Measurements from ENCODE around the gene CDH15.
A peak's percentile ranks its signal among the peaks of the same experiment; 100 is the strongest.

Gene CDH15

GRCh38 chr16:89166696-89167424 lies 4.7 kb upstream of the CDH15 start:
- Histone ChIP-seq H3K27me3 (ENCODE audit: insufficient read depth, low read depth, severe bottlenecking) (no peaks in the 10 kb centered on the region), H3K36me3 (no peaks in the 10 kb centered on the region), H3K4me3 (ENCODE audit: low read depth, low read length) (no peak overlapping the region), H3K27ac (peak overlapping the region; percentile 56), H3K9me3 (ENCODE audit: severe bottlenecking) (no peaks in the 10 kb centered on the region)
- no peak for DNase-seq
- TF ChIP-seq CTCF (IDR thresholded peaks at IDR 0.05; ENCODE audit: low read depth, low read length) = no peak

- peak; percentile 90 for DNase-seq
- Histone ChIP-seq H3K9me3 (ENCODE audit: severe bottlenecking) (no peaks in the 10 kb centered on the region), H3K36me3 (no peaks in the 10 kb centered on the region), H3K27me3 (ENCODE audit: insufficient read depth, low read depth, severe bottlenecking) (no peaks in the 10 kb centered on the region), H3K27ac (peak overlapping the region; percentile 56), H3K4me3 (ENCODE audit: low read depth, low read length) (no peak overlapping the region)
- TF ChIP-seq CTCF (IDR thresholded peaks at IDR 0.05; ENCODE audit: low read depth, low read length) = peak; percentile 81
Measured at GRCh38 chr16:89167425-89167941, 4.1 kb upstream of the CDH15 start.

- Histone ChIP-seq H3K27ac (no peak overlapping the region), H3K36me3 (no peaks in the 10 kb centered on the region), H3K4me3 (ENCODE audit: low read depth, low read length) (no peak overlapping the region), H3K27me3 (ENCODE audit: insufficient read depth, low read depth, severe bottlenecking) (no peaks in the 10 kb centered on the region), H3K9me3 (ENCODE audit: severe bottlenecking) (no peaks in the 10 kb centered on the region)
- DNase-seq = no peak
- no peak for TF ChIP-seq CTCF (IDR thresholded peaks at IDR 0.05; ENCODE audit: low read depth, low read length)
Measured at GRCh38 chr16:89168381-89169189, 3.0 kb upstream of the CDH15 start.

GRCh38 chr16:89169778-89170177 lies 1.8 kb upstream of the CDH15 start:
- no peak for TF ChIP-seq CTCF (IDR thresholded peaks at IDR 0.05; ENCODE audit: low read depth, low read length)
- no peak overlapping the region for H3K27ac ChIP-seq
- no peaks in the 10 kb centered on the region for H3K36me3 ChIP-seq
- no peak overlapping the region for H3K4me3 ChIP-seq (ENCODE audit: low read depth, low read length)
- no peaks in the 10 kb centered on the region for H3K9me3 ChIP-seq (ENCODE audit: severe bottlenecking)
- no peaks in the 10 kb centered on the region for H3K27me3 ChIP-seq (ENCODE audit: insufficient read depth, low read depth, severe bottlenecking)
- DNase-seq = no peak

- peak overlapping the region; percentile 33 for H3K4me3 ChIP-seq (ENCODE audit: low read depth, low read length)
- H3K27ac ChIP-seq = no peak overlapping the region
- no peaks in the 10 kb centered on the region for H3K36me3 ChIP-seq
- no peaks in the 10 kb centered on the region for H3K27me3 ChIP-seq (ENCODE audit: insufficient read depth, low read depth, severe bottlenecking)
- TF ChIP-seq CTCF (IDR thresholded peaks at IDR 0.05; ENCODE audit: low read depth, low read length) = 0 out of 2 replicates have a peak, but pooled peaks have one; percentile 15
- peak; percentile 73 for DNase-seq
- H3K9me3 ChIP-seq (ENCODE audit: severe bottlenecking) = no peaks in the 10 kb centered on the region
Measured at GRCh38 chr16:89170346-89171215, 967 bp upstream of the CDH15 start.
